Measurements from ENCODE around the gene PCSK1. TPM values are rescaled to one million over a fixed set of nuclear protein-coding genes. Genes with fewer than 3 reads are reported as not detected.
A peak's percentile ranks its signal among the peaks of the same experiment; 100 is the strongest.

The PCSK1 gene
- total RNA-seq (not detected), polyA plus RNA-seq (not detected)

DNA sequence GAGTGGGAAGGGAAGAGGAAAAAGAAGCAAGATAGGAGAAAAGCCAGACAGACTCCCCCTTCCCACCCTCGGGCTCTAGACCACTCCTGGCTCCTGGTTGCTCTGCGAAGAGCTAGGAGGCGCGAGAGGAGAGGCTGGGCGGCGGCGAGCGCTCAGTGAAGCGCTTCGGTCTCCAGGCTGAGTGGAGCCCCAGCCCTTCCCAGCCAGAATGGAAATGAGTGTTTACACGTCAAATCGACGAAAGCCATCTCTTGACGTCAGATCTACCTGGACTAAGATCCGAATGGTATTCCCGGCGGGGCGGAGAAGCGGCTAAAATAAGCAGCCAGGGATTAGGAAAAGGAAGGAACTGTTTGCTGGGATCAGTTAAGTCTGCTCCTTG, at the start of gene PCSK1:
Gene PCSK1, minus strand, starts transcription at position 183 of the 382 bp plus-strand sequence. CDS start 206 bp downstream, outside the sequence.
- no peak within 1 kb of the TSS for H3K4me3 Mint-ChIP-seq
- CTCF ChIA-PET = no interaction called here

GRCh38 chr5:96481867-96482266, 48.8 kb upstream of the PCSK1 start:
- no peaks in the 10 kb centered on the region for H3K36me3 Mint-ChIP-seq
- no peaks in the 10 kb centered on the region for H3K4me1 Mint-ChIP-seq
- DNase-seq = no peak
- no peaks in the 10 kb centered on the region for H3K9me3 Mint-ChIP-seq
- no peak overlapping the region for H3K4me3 Mint-ChIP-seq
- H3K4me1 ChIP-seq (ENCODE audit: insufficient read depth, low read length) = no peaks in the 10 kb centered on the region
- POLR2A ChIA-PET = no interaction called here
- peaks cover 0 to 11% of the 10 kb centered on the region in 2 donors for H3K27me3 Mint-ChIP-seq
- no peaks in the 10 kb centered on the region for H3K27me3 ChIP-seq (ENCODE audit: insufficient read depth, low read length, poor library complexity, severe bottlenecking)
- H3K36me3 ChIP-seq (ENCODE audit: insufficient read depth, low read length) = no peaks in the 10 kb centered on the region
- H3K9me3 ChIP-seq (ENCODE audit: low read length) = no peaks in the 10 kb centered on the region
- no peak overlapping the region for H3K27ac ChIP-seq (ENCODE audit: low read depth, low read length)
- H3K27ac Mint-ChIP-seq = no peak overlapping the region
- CTCF ChIA-PET = no interaction called here
- no peak overlapping the region for H3K4me3 ChIP-seq (ENCODE audit: low read length)

More for the DNA sequence above, at the start of gene PCSK1:
- H3K9me3 Mint-ChIP-seq = peaks cover 0 to 10% (median 6%) of the 10 kb centered on the region in 5 donors
- H3K4me1 Mint-ChIP-seq = peaks cover 7 to 13% (median 9%) of the 10 kb centered on the region in 3 donors
- Histone ChIP-seq H3K36me3 (ENCODE audit: insufficient read depth, low read length) (no peaks in the 10 kb centered on the region), H3K27ac (ENCODE audit: low read depth, low read length) (no peak within 1 kb of the TSS), H3K27me3 (ENCODE audit: insufficient read depth, low read length, poor library complexity, severe bottlenecking) (peaks cover 18% of the 10 kb centered on the region), H3K9me3 (ENCODE audit: low read length) (no peaks in the 10 kb centered on the region), H3K4me3 (ENCODE audit: low read length) (no peak within 1 kb of the TSS), H3K4me1 (ENCODE audit: insufficient read depth, low read length) (no peaks in the 10 kb centered on the region)
- DNase-seq = no peak
- POLR2A ChIA-PET = no interaction called here
- H3K27me3 Mint-ChIP-seq = peaks cover 53 to 80% of the 10 kb centered on the region in 2 donors
- H3K27ac Mint-ChIP-seq = peak within 1 kb of the TSS in 1 of 8 donors; percentile 27
- H3K36me3 Mint-ChIP-seq = no peaks in the 10 kb centered on the region

- Histone ChIP-seq H3K27ac (ENCODE audit: low read depth, low read length) (no peak overlapping the region), H3K36me3 (ENCODE audit: insufficient read depth, low read length) (no peaks in the 10 kb centered on the region), H3K27me3 (ENCODE audit: insufficient read depth, low read length, poor library complexity, severe bottlenecking) (no peaks in the 10 kb centered on the region), H3K4me3 (ENCODE audit: low read length) (no peak overlapping the region), H3K9me3 (ENCODE audit: low read length) (no peaks in the 10 kb centered on the region), H3K4me1 (ENCODE audit: insufficient read depth, low read length) (no peaks in the 10 kb centered on the region)
- POLR2A ChIA-PET = interaction anchor here (0.5 to 0.6 kb wide), 2 partner anchors 54 to 136 kb away, joined by 4 to 7 read pairs; no protein-coding TSS in a partner anchor
- Mint-ChIP-seq H3K27me3 (peaks cover 2 to 11% of the 10 kb centered on the region in 2 donors), H3K27ac (no peak overlapping the region), H3K36me3 (no peaks in the 10 kb centered on the region), H3K9me3 (no peaks in the 10 kb centered on the region), H3K4me3 (no peak overlapping the region), H3K4me1 (no peaks in the 10 kb centered on the region)
- CTCF ChIA-PET = no interaction called here
- DNase-seq = no peak
These were observed 48.1 kb upstream of the PCSK1 start for GRCh38 chr5:96481009-96481786.

DNA sequence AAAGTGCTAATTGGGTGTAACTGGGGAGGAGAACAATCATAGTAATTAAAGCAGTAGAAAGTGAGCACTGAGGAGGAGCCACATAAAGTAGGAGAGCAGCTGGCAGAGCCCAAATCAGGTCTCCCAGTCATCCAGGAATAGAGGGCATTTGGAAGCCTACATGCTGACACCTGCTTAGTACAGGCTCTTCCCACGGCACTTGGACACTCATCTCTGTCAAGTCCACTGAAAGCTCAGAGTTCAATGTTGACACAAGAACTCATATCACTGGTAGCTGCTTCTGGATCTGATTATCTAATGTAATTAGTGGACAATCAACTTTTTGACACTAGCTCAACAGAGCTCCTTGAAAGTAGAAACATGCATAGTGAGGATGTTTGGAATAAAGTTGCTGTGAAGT, 45.9 kb upstream of the PCSK1 start:
- peaks cover 2 to 5% of the 10 kb centered on the region in 2 donors for H3K27me3 Mint-ChIP-seq
- no peaks in the 10 kb centered on the region for H3K9me3 Mint-ChIP-seq
- Histone ChIP-seq H3K27me3 (ENCODE audit: insufficient read depth, low read length, poor library complexity, severe bottlenecking) (no peaks in the 10 kb centered on the region), H3K4me3 (ENCODE audit: low read length) (no peak overlapping the region), H3K27ac (ENCODE audit: low read depth, low read length) (no peak overlapping the region), H3K9me3 (ENCODE audit: low read length) (no peaks in the 10 kb centered on the region), H3K4me1 (ENCODE audit: insufficient read depth, low read length) (no peaks in the 10 kb centered on the region), H3K36me3 (ENCODE audit: insufficient read depth, low read length) (no peaks in the 10 kb centered on the region)
- ChIA-PET CTCF (no interaction called here), POLR2A (no interaction called here)
- no peak overlapping the region for H3K4me3 Mint-ChIP-seq
- no peak overlapping the region for H3K27ac Mint-ChIP-seq
- H3K4me1 Mint-ChIP-seq = no peaks in the 10 kb centered on the region
- DNase-seq = no peak
- H3K36me3 Mint-ChIP-seq = no peaks in the 10 kb centered on the region

- no peaks in the 10 kb centered on the region for H3K9me3 ChIP-seq (ENCODE audit: low read length)
- DNase-seq = no peak
- peaks cover 5 to 14% of the 10 kb centered on the region in 2 donors for H3K27me3 Mint-ChIP-seq
- no peaks in the 10 kb centered on the region for H3K4me1 Mint-ChIP-seq
- H3K36me3 Mint-ChIP-seq = no peaks in the 10 kb centered on the region
- H3K4me3 Mint-ChIP-seq = no peak overlapping the region
- H3K27ac Mint-ChIP-seq = no peak overlapping the region
- H3K36me3 ChIP-seq (ENCODE audit: insufficient read depth, low read length) = no peaks in the 10 kb centered on the region
- no peaks in the 10 kb centered on the region for H3K9me3 Mint-ChIP-seq
- H3K4me3 ChIP-seq (ENCODE audit: low read length) = no peak overlapping the region
- no peak overlapping the region for H3K27ac ChIP-seq (ENCODE audit: low read depth, low read length)
- no peaks in the 10 kb centered on the region for H3K4me1 ChIP-seq (ENCODE audit: insufficient read depth, low read length)
- no peaks in the 10 kb centered on the region for H3K27me3 ChIP-seq (ENCODE audit: insufficient read depth, low read length, poor library complexity, severe bottlenecking)
- ChIA-PET POLR2A (no interaction called here), CTCF (interaction anchor here (1.1 kb wide), 1 partner anchor 16 kb away, joined by 3 read pairs; no protein-coding TSS in a partner anchor)
These were observed 43.6 kb upstream of the PCSK1 start for GRCh38 chr5:96476654-96477053.

GRCh38 chr5:96474073-96474472, 41.0 kb upstream of the PCSK1 start:
- no peak for DNase-seq
- ChIA-PET CTCF (no interaction called here), POLR2A (no interaction called here)
- Histone ChIP-seq H3K9me3 (ENCODE audit: low read length) (no peaks in the 10 kb centered on the region), H3K27ac (ENCODE audit: low read depth, low read length) (no peak overlapping the region), H3K4me3 (ENCODE audit: low read length) (no peak overlapping the region), H3K27me3 (ENCODE audit: insufficient read depth, low read length, poor library complexity, severe bottlenecking) (no peaks in the 10 kb centered on the region), H3K36me3 (ENCODE audit: insufficient read depth, low read length) (no peaks in the 10 kb centered on the region), H3K4me1 (ENCODE audit: insufficient read depth, low read length) (no peaks in the 10 kb centered on the region)
- H3K4me3 Mint-ChIP-seq = no peak overlapping the region
- H3K27me3 Mint-ChIP-seq = peaks cover 5 to 14% of the 10 kb centered on the region in 2 donors
- no peak overlapping the region for H3K27ac Mint-ChIP-seq
- H3K36me3 Mint-ChIP-seq = no peaks in the 10 kb centered on the region
- no peaks in the 10 kb centered on the region for H3K9me3 Mint-ChIP-seq
- no peaks in the 10 kb centered on the region for H3K4me1 Mint-ChIP-seq

- Histone ChIP-seq H3K4me1 (ENCODE audit: insufficient read depth, low read length) (no peaks in the 10 kb centered on the region), H3K4me3 (ENCODE audit: low read length) (no peak overlapping the region), H3K9me3 (ENCODE audit: low read length) (no peaks in the 10 kb centered on the region), H3K36me3 (ENCODE audit: insufficient read depth, low read length) (no peaks in the 10 kb centered on the region), H3K27me3 (ENCODE audit: insufficient read depth, low read length, poor library complexity, severe bottlenecking) (no peaks in the 10 kb centered on the region), H3K27ac (ENCODE audit: low read depth, low read length) (no peak overlapping the region)
- H3K4me1 Mint-ChIP-seq = no peaks in the 10 kb centered on the region
- H3K27me3 Mint-ChIP-seq = peaks cover 5 to 22% of the 10 kb centered on the region in 2 donors
- no peaks in the 10 kb centered on the region for H3K9me3 Mint-ChIP-seq
- H3K4me3 Mint-ChIP-seq = no peak overlapping the region
- ChIA-PET CTCF (no interaction called here), POLR2A (no interaction called here)
- no peak overlapping the region for H3K27ac Mint-ChIP-seq
- DNase-seq = no peak
- no peaks in the 10 kb centered on the region for H3K36me3 Mint-ChIP-seq
These were observed 40.1 kb upstream of the PCSK1 start for GRCh38 chr5:96473155-96473554.

GRCh38 chr5:96470785-96471184, 37.7 kb upstream of the PCSK1 start:
- H3K4me1 Mint-ChIP-seq = no peaks in the 10 kb centered on the region
- H3K9me3 Mint-ChIP-seq = no peaks in the 10 kb centered on the region
- no peak for DNase-seq
- Histone ChIP-seq H3K36me3 (ENCODE audit: insufficient read depth, low read length) (no peaks in the 10 kb centered on the region), H3K9me3 (ENCODE audit: low read length) (no peaks in the 10 kb centered on the region), H3K4me3 (ENCODE audit: low read length) (no peak overlapping the region), H3K4me1 (ENCODE audit: insufficient read depth, low read length) (no peaks in the 10 kb centered on the region), H3K27ac (ENCODE audit: low read depth, low read length) (no peak overlapping the region), H3K27me3 (ENCODE audit: insufficient read depth, low read length, poor library complexity, severe bottlenecking) (no peaks in the 10 kb centered on the region)
- H3K27me3 Mint-ChIP-seq = peaks cover 3 to 26% of the 10 kb centered on the region in 2 donors
- CTCF ChIA-PET = interaction anchor here (2.5 kb wide), 1 partner anchor 12 kb away, joined by 5 read pairs; no protein-coding TSS in a partner anchor
- no peak overlapping the region for H3K27ac Mint-ChIP-seq
- H3K36me3 Mint-ChIP-seq = no peaks in the 10 kb centered on the region
- no peak overlapping the region for H3K4me3 Mint-ChIP-seq
- POLR2A ChIA-PET = no interaction called here

Data from CD8-positive, alpha-beta memory T cell (primary cell).